NCI-H526 treated with DMSO at 0.1 percent for 48 hours (cell line): Measurements from ENCODE around the gene SOX6.

Experiments used
- DNase-seq: peaks from one replicate; lab custom pipeline; 2025; lab: John Stamatoyannopoulos, UW

Gene SOX6

DNA sequence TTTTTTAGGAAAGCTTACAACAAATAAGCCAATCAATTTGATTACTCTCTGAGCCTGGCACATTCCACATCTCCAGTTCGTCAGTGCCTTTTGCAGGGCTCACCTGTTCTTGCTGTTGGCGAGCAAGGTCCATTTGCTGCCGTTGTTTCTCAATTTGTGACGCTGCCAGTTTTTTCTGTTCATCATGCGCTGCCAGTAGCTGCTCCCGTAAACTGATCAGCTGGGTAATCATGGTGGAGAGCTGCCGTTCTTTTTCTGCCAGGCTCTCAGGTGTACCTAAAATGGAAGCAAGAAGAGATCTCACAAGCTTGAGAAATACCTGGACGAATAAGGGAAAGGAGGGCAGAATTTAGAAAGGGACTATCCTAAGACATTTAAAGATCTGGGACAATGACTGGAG lies 169.7 kb downstream of the SOX6 start:
- DNase-seq, result no peak

- no peak for DNase-seq
Measured at GRCh38 chr11:16185042-16185441, 171.3 kb downstream of the SOX6 start.

DNA sequence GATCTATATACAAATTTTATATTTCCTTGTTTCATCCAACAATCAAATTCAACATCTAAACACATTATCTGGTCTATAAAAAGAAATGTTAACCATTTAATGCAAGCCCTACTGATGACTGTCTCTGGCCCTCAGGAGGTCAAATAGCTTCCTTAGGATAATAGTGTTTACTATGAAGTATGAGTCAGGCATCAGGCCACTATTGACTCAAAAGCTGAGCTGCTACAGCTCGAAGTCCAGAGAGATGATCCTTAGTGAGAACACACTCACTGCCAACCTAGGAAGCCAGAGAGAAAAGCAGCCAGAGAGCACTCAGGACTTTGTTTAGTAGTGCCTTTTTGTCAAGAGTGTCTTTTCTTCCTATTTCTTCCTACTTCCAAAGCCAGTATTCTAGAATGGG lies 171.8 kb downstream of the SOX6 start:
- no peak for DNase-seq

GRCh38 chr11:16182553-16182952 lies 173.8 kb downstream of the SOX6 start:
- no peak for DNase-seq

DNA sequence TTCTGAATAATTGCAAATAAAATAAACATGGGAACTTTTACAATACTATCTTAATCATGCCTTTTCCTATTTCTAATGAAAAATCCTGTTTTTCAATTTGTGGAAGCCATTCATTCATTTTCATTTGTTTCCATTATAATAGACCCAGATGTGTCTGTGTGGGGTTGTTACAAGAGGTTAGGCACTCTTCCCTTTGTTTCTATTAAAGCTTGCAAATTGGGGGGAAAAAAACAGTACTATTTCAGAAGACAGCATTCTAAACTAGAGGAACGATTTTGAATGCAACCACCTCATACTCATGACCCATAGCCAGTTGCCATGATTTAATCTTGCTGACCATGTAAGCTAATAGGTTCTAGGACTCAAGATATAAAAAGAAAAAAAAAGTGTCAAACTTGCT lies 175.5 kb downstream of the SOX6 start:
- no peak for DNase-seq

GRCh38 chr11:16179676-16180075 lies 176.7 kb downstream of the SOX6 start:
- no peak for DNase-seq

DNA sequence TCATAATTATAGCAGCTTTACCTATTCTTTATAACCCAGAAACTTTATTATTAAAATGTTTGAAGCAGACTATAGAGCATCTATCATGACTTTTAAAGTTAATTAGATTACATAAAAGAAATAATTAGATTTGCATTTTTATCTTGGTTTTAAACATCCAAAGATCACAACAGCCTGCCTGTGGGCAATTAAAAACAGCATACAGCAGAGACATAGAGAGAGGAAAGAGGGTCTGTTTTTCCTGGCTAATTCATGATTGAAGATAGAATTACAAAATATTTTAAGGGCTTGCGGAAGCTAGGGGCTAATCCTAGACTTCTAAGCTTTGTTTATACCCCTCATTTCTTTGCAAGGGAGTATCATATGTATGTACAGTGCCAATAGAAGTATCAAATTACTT lies 178.1 kb downstream of the SOX6 start:
- DNase-seq, result no peak

GRCh38 chr11:16177688-16178087 lies 178.7 kb downstream of the SOX6 start:
- no peak for DNase-seq

DNA sequence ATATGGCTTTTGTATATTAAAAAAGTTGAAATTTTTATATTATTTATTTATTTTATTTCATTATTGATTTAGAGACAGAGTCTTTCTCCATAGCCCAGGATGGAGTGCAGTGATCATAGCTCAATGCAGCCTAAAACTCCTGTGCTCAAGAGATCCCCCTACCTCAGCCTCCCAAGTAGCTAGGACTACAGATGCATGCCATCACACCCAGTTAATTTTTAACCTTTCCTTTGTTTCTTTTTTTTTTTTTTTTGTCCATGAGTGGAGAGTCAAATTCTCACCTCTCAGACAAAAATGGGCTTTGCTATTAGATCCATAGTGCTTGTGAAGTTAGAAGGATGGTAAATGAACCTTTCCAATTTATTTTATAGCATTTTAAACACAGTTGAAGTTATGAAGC lies 182.5 kb downstream of the SOX6 start:
- no peak for DNase-seq

GRCh38 chr11:16171882-16172281 lies 184.5 kb downstream of the SOX6 start:
- no peak for DNase-seq

- DNase-seq, result no peak
Measured at GRCh38 chr11:16169956-16170847, 186.1 kb downstream of the SOX6 start.

DNA sequence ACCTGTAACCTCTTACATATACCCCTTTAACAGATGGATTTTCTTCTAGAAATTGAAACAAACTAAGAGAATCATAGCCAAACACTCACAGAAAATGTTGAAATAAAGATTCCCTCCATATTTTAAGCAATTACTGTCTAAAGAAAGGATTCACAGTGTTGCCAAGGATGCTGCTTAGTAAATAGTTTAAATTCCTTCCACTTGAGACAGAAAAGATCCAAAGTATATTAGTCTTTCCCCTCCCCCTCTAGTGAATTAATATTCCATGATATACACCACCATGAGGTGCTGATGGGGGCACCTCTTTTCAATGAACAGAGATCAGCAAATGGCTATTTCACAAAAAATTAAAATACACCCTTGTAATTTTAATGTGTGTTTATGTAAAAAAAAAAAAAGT lies 186.8 kb downstream of the SOX6 start:
- DNase-seq, result no peak

GRCh38 chr11:16167706-16168487 lies 188.4 kb downstream of the SOX6 start:
- DNase-seq, result no peak

DNA sequence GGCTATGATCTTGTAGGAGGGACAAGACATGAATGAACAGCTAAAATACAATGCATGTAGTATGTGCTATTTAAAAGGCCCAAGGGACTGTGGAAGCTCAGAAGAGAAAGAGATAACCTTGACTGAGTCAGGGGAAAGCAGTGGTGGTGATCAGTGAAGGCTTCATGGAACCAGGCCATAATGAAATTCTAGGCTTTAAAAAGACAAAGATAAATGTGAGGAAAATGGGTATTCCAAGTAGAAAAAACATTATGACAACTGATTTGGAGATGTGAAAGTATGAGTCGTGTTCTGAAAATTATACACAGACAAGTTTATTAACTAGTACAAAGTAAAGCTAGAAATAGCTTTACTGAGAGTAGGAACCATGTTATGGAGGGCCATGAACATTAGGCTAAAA lies 189.8 kb downstream of the SOX6 start:
- no peak for DNase-seq

GRCh38 chr11:16160146-16160545 lies 196.2 kb downstream of the SOX6 start:
- no peak for DNase-seq

DNA sequence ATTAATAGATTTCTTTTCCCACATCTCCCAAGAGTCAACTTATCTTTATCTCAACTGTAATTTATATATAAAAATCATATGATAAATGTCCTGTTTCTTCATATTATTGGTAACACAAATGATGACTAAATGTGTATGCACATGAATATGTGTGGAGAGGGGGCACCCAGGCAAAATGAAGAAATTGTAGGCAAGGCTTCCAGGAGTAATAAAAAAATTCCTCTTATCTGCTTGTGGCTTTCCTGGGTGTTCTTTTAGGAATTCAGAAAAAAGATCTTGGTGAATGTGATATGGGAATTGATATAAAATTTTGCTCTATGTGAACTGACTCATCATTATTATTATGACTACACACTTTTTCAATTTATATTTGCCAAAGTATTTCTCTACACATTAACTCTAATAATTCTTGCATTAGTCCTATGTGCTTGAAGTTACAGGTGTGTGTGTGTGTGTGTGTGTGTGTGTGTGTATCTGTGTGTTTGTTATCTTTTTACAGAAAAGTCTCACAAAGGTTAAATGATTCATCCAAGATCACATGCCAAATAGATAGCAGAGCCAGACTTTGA lies 197.8 kb downstream of the SOX6 start:
- DNase-seq, result no peak

DNA sequence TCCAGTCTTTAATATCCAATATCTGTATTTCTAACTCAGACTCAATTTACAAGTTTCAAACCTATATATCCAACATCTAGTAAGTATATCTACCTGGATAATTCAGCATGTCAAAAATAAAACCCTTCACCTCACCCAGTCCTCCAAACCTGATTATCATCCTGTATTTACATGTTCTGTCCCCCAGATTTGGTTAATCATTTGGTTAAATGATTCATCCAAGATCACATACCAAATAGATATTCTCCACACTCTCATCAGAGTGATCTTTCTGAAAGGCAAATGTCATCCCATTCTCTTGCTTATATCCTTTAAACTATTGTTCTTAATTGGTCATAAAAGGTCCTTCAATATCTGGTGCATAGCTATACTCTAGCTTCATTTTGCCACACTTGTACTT lies 199.0 kb downstream of the SOX6 start:
- DNase-seq, result no peak

DNA sequence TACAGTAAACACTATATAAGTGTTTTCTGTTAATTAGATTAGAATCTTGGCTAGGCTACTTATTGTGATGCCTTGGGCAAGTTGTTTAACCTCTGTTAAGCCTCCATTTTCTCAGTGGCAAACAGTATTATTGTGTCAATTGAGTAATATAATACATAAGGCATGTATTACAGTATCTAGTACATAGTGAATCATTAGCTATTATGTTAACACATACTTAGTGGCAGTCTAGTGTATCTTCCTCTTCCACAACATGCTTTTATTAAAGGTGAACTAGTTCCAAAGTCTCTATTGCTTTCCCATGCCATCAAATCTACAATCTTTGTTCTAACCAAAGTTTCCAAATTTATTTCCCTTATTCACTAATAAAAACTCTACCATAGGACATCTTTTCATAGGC lies 200.9 kb downstream of the SOX6 start:
- DNase-seq, result no peak

GRCh38 chr11:16154715-16155396 lies 201.5 kb downstream of the SOX6 start:
- no peak for DNase-seq

DNA sequence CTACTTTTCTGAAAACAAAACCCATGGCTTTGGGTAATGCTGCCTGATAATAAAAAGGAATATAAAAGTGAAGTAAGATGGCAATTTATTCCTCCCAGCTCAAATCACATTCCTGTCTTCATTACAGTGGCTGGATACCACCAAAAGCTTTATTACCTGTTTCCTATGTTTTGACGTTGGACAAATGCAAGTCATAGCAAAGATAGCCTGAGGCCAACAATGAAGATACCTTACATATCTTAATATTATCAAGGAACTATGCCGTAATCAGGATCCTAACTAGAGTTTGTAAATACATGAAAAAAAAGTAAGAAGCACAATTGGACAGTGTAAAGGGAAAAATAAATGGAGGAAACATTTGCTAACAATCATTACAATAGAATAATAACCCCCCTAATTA lies 202.4 kb downstream of the SOX6 start:
- no peak for DNase-seq

DNA sequence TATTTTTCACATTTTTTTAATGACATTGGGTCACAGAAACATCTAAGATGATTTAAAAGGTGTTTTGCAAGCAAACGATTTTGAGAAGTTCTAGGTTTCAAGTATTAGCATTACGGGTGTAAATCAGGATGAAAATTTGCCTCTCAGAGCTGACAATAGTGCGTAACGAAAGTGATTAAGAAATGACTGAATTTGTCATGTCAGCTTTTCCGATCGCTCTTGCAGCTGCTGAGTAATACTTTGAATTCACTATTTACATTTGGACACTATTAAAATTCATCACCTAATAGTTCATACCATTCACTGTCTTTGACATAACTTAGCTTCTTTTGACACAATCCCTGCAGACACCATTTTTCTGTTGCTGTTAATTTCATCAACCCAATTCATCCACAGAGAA lies 205.2 kb downstream of the SOX6 start:
- no peak for DNase-seq

DNA sequence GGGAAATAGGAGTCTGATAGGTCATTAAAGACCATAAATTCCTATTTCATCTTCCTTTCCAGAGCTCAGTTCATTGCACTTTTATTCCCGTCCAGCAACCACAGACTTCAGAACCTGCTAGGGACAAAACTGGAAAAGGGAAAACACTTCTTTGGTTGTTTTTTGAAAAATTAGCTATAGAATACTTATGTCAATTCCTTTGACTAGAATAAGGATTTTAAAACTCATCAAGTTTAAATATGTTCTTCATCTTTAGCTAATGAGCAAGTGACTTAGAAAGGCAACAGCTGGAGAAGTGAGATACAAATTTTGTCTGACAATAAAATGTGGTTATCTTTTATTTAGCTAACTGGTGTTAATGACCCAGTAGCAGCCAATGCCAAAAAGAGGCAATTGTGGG lies 206.9 kb downstream of the SOX6 start:
- DNase-seq, result no peak
